Astrocyte of the spinal cord (primary cell): ENCODE results near the gene PPP2R5D.
"Not testable (repeated sequence)": the region's sequence is repeated elsewhere in the genome, so short reads cannot be mapped to it uniquely, and the experiment has no call there.

Source experiments
- DNase-seq: peaks from one replicate; pipeline ENCODE4 v3.0.0; 2011; ENCODE audit warnings: low read depth, low spot score
- H3K4me3 ChIP-seq: 2 replicates; pipeline ENCODE4 v1.5.1; 2011; ENCODE audit warnings: low read depth, mild to moderate bottlenecking, low read length, moderate library complexity
- in situ Hi-C: cut with HindIII; loops from 2 replicates; pipeline ENCODE4 v1.10.0; 2017; ENCODE audit warnings: low sequenced_read_pairs
- TF ChIP-seq, protein P1 (sequence below): IDR thresholded peaks from 2 replicates; pipeline ENCODE4 v1.5.1; 2012; ENCODE audit warnings: low read depth, mild to moderate bottlenecking, low read length, inconsistent platforms

Gene PPP2R5D

GRCh38 chr6:42989923-42990322 lies 5.6 kb downstream of the PPP2R5D start:
- no peak overlapping the region for H3K4me3 ChIP-seq
- TF ChIP-seq, protein P1, sequence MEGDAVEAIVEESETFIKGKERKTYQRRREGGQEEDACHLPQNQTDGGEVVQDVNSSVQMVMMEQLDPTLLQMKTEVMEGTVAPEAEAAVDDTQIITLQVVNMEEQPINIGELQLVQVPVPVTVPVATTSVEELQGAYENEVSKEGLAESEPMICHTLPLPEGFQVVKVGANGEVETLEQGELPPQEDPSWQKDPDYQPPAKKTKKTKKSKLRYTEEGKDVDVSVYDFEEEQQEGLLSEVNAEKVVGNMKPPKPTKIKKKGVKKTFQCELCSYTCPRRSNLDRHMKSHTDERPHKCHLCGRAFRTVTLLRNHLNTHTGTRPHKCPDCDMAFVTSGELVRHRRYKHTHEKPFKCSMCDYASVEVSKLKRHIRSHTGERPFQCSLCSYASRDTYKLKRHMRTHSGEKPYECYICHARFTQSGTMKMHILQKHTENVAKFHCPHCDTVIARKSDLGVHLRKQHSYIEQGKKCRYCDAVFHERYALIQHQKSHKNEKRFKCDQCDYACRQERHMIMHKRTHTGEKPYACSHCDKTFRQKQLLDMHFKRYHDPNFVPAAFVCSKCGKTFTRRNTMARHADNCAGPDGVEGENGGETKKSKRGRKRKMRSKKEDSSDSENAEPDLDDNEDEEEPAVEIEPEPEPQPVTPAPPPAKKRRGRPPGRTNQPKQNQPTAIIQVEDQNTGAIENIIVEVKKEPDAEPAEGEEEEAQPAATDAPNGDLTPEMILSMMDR = no peak
- no peak for DNase-seq
- in situ Hi-C loops = no loop called here

DNA sequence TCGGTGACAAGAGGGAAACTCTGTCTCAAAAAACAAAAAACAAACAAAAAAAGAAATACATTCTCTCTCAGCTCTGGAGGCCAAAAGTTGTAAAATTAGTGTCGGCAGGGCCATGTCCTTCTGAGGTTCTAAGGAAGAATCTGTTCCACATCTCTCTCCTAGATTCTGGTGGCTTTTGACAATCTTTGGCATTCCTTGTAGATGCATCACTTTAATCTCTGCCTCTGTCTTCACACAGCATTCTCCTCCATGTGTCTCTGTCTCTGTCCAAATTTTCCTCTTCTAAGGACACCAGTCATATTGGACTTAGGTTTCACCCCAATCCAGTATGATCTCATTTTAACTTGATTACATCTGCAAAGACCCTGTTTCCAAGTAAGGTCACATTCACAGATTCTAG lies 9.1 kb downstream of the PPP2R5D start:
- in situ Hi-C loops = no loop called here
- TF ChIP-seq, protein P1 = no peak
- no peak overlapping the region for H3K4me3 ChIP-seq
- DNase-seq = no peak

GRCh38 chr6:42996513-42996912 lies 12.1 kb downstream of the PPP2R5D start:
- in situ Hi-C loops = no loop called here
- TF ChIP-seq, protein P1 = no peak

DNA sequence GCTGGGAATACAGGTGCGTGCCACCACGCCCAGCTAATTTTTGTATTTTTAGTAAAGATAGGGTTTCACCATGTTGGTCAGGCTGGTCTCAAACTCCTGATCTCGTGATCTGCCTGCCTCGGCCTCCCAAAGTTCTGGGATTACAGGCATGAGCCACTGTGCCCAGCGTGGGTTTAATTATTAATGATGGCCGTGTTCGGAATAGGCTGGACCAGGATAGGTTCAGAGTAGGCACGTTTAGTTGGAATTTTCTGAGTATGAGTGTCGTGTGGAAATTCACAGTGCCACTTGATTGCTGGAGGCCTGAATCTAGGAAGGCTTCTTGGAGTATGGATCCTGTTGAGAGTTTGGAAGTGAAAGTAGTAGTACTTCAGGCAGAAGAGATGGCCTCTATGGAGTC lies 13.8 kb downstream of the PPP2R5D start:
- in situ Hi-C loops, DNase-seq, H3K4me3 ChIP-seq: not testable (repeated sequence)

More at GRCh38 chr6:42996513-42996912, 12.1 kb downstream of the PPP2R5D start:
- DNase-seq = no peak
- H3K4me3 ChIP-seq = no peak overlapping the region

DNA sequence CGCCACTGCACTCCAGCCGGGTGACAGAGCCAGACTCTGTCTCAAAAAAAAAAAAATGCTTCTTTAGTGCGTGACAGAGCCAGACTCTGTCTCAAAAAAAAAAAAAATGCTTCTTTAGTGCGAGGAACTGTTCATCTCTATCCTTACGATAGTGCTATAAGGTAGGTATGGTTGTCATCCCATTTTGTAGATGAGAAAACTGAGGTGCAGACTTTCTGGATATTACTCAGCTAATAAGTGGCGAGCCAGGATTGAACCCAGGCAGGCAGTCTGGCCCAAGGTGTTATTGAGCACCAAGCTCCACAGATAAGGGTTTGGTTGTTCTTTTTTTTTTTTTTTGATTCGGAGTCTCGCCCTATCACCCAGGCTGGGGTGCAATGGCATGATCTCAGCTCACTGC lies 17.5 kb downstream of the PPP2R5D start:
- H3K4me3 ChIP-seq = no peak overlapping the region
- TF ChIP-seq, protein P1 = no peak
- no peak for DNase-seq
- in situ Hi-C loops = no loop called here

DNA sequence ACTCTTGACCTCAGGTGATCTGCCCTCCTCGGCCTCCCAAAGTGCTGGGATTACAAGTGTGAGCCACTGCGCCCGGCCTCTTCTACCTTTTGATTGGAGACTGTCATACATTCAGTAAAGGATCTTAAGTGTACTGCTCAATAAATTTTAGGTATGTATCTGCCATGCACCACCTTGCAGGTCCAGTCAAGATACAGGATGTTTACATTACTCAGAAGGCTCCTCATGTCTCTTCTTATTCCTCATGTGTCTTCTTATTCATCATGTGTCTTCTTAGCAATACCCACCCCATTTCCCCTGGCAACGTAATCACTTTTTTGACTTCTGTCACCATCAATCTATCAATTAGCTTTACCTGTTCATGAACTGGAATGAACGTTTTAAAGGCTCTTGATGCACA lies 21.5 kb downstream of the PPP2R5D start:
- in situ Hi-C loops = no loop called here
- TF ChIP-seq, protein P1 = no peak
- no peak overlapping the region for H3K4me3 ChIP-seq
- no peak for DNase-seq

DNA sequence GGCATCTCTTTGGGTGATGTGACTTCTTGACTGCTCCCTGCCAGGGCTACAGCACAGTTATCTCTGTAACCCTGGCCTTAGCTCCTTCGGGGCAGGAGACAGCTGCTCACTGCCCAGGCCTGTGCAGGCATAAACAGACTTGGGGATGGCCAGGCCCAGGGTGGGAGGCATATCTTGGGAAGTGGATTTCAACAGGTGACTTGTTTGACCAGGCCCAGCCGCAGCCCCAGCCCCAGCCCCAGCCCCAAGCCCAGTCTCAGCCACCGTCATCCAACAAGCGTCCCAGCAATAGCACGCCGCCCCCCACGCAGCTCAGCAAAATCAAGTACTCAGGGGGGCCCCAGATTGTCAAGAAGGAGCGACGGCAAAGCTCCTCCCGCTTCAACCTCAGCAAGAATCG lies 21.9 kb downstream of the PPP2R5D start:
- in situ Hi-C loops = no loop called here
- no peak for DNase-seq
- TF ChIP-seq, protein P1 = no peak

More for the DNA sequence above, 21.9 kb downstream of the PPP2R5D start:
- no peak overlapping the region for H3K4me3 ChIP-seq
